22Rv1 (cell line): ENCODE measurements around the gene CTNND2.

Experiments
- CTCF ChIP-seq: fragments of 450-650 bp; IDR thresholded peaks from 2 replicates; pipeline ENCODE4 v1.5.1; 2017; ENCODE audit warnings: mild to moderate bottlenecking
- ZFX ChIP-seq: fragments of 450-650 bp; IDR thresholded peaks from 2 replicates; pipeline ENCODE4 v1.6.1; 2017; ENCODE audit warnings: antibody characterized with exemption, borderline replicate concordance

GRCh38 chr5:11483630-11484029 lies 420.6 kb downstream of the CTNND2 start:
- TF ChIP-seq CTCF (no peak), ZFX (no peak)
